ENCODE data around the gene TSHZ2.
"Not testable (repeated sequence)": the region's sequence is repeated elsewhere in the genome, so short reads cannot be mapped to it uniquely, and the experiment has no call there.

The TSHZ2 gene

GRCh38 chr20:53304146-53304545, 332.0 kb downstream of the TSHZ2 start:
- Mint-ChIP-seq H3K9me3 (peaks cover 4% of the 10 kb centered on the region), H3K4me3 (no peak overlapping the region)

GRCh38 chr20:53306192-53306805, 334.1 kb downstream of the TSHZ2 start:
- H3K4me3 Mint-ChIP-seq, result no peak overlapping the region
- H3K9me3 Mint-ChIP-seq, result peaks cover 4% of the 10 kb centered on the region
- peaks cover 23% of the 10 kb centered on the region for H3K36me3 Mint-ChIP-seq
- H3K4me1 Mint-ChIP-seq, result no peaks in the 10 kb centered on the region
- no peak overlapping the region for H3K27ac Mint-ChIP-seq
- no peaks in the 10 kb centered on the region for H3K27me3 Mint-ChIP-seq

More at GRCh38 chr20:53304146-53304545, 332.0 kb downstream of the TSHZ2 start:
- Mint-ChIP-seq H3K27ac (no peak overlapping the region), H3K27me3 (no peaks in the 10 kb centered on the region), H3K4me1 (no peaks in the 10 kb centered on the region), H3K36me3 (peaks cover 23% of the 10 kb centered on the region)

DNA sequence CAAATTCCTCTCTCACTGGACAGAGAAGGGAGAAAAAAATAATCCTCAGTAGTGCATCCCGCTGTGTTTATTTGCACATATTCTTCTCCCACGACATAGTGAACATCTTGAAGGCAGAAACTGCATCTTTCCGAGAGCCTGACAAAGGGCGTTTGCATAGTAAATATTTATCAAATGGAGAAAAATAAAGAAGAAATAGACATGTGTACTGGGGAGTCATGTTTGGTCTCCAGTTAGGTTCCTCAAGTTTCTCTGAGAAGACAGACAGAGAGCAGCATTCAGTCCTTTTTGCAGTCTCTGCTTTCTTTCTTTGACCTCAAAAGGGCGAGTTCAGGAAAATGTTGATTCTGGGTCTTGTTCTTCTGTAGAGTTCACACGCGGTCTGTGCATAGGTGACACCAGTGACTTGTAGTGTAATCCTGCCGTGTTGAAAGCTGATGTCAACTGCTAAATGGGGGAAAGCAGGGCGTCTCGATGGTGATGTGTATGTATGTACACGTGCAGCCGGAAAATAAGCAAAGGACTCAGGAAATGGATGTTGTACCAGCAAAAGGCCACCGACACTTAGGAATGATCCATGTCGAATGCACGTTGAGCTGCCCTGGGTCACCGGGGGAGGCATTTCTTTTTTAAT, 335.9 kb downstream of the TSHZ2 start:
- Mint-ChIP-seq H3K27ac (no peak overlapping the region), H3K27me3 (no peaks in the 10 kb centered on the region), H3K36me3 (peaks cover 23% of the 10 kb centered on the region), H3K4me3 (no peak overlapping the region), H3K9me3 (peaks cover 4% of the 10 kb centered on the region), H3K4me1 (no peaks in the 10 kb centered on the region)

DNA sequence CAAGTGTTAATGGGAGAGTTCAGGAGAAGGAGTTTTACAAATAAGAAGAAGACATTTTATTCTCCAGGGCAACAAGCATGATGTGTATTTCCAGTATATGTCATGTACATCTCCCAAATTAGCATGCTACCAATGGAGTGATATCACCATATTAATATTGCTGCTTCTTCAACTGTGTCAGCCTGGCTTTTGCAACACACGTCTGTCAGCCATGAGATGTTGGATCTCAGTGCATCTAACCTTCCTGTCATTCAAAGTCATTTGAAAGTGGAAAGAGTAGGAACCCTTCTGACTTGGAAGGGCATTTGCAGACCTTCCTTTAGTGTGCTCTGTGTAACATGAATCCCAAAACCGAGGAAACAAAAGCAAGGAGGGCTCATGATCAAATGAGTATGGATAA, 337.4 kb downstream of the TSHZ2 start:
- H3K4me3 Mint-ChIP-seq, result no peak overlapping the region
- no peaks in the 10 kb centered on the region for H3K4me1 Mint-ChIP-seq
- H3K9me3 Mint-ChIP-seq, result peaks cover 4% of the 10 kb centered on the region
- H3K27ac Mint-ChIP-seq, result no peak overlapping the region
- H3K36me3 Mint-ChIP-seq, result peaks cover 24% of the 10 kb centered on the region
- no peaks in the 10 kb centered on the region for H3K27me3 Mint-ChIP-seq

GRCh38 chr20:53312957-53313356, 340.8 kb downstream of the TSHZ2 start:
- Mint-ChIP-seq H3K4me3 (no peak overlapping the region), H3K27me3 (no peaks in the 10 kb centered on the region), H3K27ac (no peak overlapping the region), H3K36me3 (peaks cover 29% of the 10 kb centered on the region), H3K9me3 (peaks cover 4% of the 10 kb centered on the region), H3K4me1 (peaks cover 2% of the 10 kb centered on the region)

DNA sequence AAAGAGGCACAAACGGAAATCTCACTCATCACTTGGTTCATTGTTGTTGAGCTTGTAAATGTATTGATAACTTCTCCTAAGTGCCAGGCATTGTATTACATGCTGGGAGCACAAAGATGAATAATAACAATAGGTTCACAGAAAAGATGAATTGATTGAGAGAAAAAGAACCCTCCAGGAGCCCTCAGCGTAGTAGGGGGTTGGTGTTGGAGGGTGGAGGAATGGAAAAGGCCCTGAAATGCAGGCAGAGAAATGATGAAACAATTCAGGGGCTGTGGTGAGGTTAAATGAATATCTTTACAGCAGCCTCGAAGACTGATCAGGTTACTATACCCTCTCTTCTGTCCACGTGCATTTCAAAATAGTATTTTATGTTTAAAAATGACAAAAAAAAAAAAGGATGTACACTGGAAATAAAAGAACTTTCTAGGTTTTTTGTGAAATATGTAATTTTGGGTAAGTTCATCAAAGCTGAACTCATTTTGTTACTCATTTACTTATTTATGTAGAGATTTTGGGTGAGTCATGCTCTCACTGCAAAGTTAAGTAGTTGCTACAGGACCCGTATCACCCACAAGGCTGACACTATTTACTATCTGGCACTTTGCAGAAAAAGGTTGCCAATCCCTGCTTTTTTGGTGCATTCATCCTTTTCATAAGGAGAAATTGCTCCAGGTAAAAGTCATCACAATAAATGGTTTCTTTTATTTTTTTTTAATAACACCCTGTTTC, 344.2 kb downstream of the TSHZ2 start:
- no peak overlapping the region for H3K27ac Mint-ChIP-seq
- H3K27me3 Mint-ChIP-seq, result no peaks in the 10 kb centered on the region
- peaks cover 7% of the 10 kb centered on the region for H3K9me3 Mint-ChIP-seq
- no peak overlapping the region for H3K4me3 Mint-ChIP-seq
- H3K36me3 Mint-ChIP-seq, result peaks cover 25% of the 10 kb centered on the region
- H3K4me1 Mint-ChIP-seq, result peaks cover 32% of the 10 kb centered on the region

DNA sequence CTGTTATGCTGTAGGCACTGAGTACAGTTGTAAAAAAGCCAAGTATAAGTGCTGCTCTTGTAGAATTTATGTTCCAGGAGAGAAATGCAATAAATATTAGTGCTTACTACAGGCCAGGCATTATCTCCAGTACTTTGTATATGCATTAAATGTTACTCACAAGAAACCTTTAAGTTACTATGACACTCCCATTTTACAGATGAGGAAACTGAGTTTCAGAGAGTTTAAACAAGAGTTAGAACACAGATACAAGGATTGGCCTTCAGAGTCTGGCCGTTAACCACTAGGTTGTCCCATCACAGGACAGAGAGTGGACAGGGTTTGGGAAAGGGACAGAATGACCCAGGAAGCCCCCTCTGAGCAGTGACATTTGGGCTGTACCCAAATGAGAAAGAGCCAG, 347.0 kb downstream of the TSHZ2 start:
- H3K27ac Mint-ChIP-seq, result no peak overlapping the region
- H3K9me3 Mint-ChIP-seq, result peaks cover 7% of the 10 kb centered on the region
- peaks cover 22% of the 10 kb centered on the region for H3K36me3 Mint-ChIP-seq
- peaks cover 48% of the 10 kb centered on the region for H3K4me1 Mint-ChIP-seq
- no peak overlapping the region for H3K4me3 Mint-ChIP-seq
- no peaks in the 10 kb centered on the region for H3K27me3 Mint-ChIP-seq

GRCh38 chr20:53319716-53320115, 347.6 kb downstream of the TSHZ2 start:
- H3K36me3 Mint-ChIP-seq, result peaks cover 23% of the 10 kb centered on the region
- no peak overlapping the region for H3K27ac Mint-ChIP-seq
- H3K4me1 Mint-ChIP-seq, result peaks cover 48% of the 10 kb centered on the region
- no peak overlapping the region for H3K4me3 Mint-ChIP-seq
- peaks cover 7% of the 10 kb centered on the region for H3K9me3 Mint-ChIP-seq
- no peaks in the 10 kb centered on the region for H3K27me3 Mint-ChIP-seq

- Mint-ChIP-seq H3K27me3 (no peaks in the 10 kb centered on the region), H3K4me3 (no peak overlapping the region), H3K36me3 (peaks cover 24% of the 10 kb centered on the region), H3K4me1 (peaks cover 48% of the 10 kb centered on the region), H3K9me3 (peaks cover 7% of the 10 kb centered on the region), H3K27ac (no peak overlapping the region)
Measured at GRCh38 chr20:53320701-53321100, 348.5 kb downstream of the TSHZ2 start.

GRCh38 chr20:53321596-53321995, 349.4 kb downstream of the TSHZ2 start:
- no peaks in the 10 kb centered on the region for H3K27me3 Mint-ChIP-seq
- H3K27ac Mint-ChIP-seq, result peak overlapping the region; percentile 51
- peaks cover 20% of the 10 kb centered on the region for H3K36me3 Mint-ChIP-seq
- peaks cover 48% of the 10 kb centered on the region for H3K4me1 Mint-ChIP-seq
- H3K9me3 Mint-ChIP-seq, result peaks cover 7% of the 10 kb centered on the region
- no peak overlapping the region for H3K4me3 Mint-ChIP-seq

DNA sequence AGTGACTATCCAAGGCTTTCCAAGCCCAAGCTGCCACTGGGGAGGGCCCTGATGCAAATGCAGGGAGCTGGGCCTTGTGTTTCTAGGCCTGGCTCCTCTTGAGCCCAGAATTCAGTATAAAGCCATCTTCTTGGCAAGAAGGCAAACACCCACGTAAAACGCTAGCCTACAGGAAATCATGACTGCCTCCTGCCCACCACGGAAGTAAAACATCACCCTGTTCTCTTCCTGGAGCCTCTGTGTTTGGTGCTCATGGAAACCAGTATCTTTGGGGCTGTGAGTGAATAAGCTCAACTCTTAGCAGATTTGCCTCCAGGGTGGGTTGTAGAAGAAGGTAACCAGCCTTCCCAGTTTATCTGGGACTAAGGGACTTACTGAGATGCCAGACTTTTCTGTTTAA, 350.5 kb downstream of the TSHZ2 start:
- Mint-ChIP-seq H3K9me3 (peaks cover 7% of the 10 kb centered on the region), H3K4me1 (peaks cover 51% of the 10 kb centered on the region), H3K36me3 (peaks cover 20% of the 10 kb centered on the region), H3K27me3 (no peaks in the 10 kb centered on the region), H3K27ac (peak overlapping the region; percentile 82), H3K4me3 (peak overlapping the region; percentile 61)

DNA sequence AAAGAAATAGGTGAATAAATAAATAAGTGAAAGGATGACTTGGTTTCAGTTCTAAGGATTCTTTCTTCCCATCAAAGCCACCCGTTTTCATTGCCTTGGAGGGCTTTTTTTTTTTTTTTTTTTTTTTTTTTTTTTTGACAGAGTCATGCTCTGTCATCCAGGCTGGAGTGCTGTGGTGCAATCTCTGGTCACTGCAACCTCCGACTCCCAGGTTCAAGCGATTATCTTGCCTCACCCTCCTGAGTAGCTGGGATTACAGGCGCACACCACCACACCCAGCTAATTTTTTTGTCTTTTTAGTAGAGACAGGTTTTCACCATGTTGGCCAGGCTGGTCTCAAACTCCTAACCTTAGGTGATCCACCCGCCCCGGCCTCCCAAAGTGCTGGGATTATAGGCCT, 351.3 kb downstream of the TSHZ2 start:
- not testable (repeated sequence) for H3K27ac Mint-ChIP-seq, H3K4me3 Mint-ChIP-seq

GRCh38 chr20:53324816-53325215, 352.7 kb downstream of the TSHZ2 start:
- no peak overlapping the region for H3K4me3 Mint-ChIP-seq
- no peak overlapping the region for H3K27ac Mint-ChIP-seq
- H3K4me1 Mint-ChIP-seq, result peaks cover 37% of the 10 kb centered on the region
- H3K27me3 Mint-ChIP-seq, result no peaks in the 10 kb centered on the region
- peaks cover 11% of the 10 kb centered on the region for H3K36me3 Mint-ChIP-seq
- no peaks in the 10 kb centered on the region for H3K9me3 Mint-ChIP-seq

More for the DNA sequence above, 351.3 kb downstream of the TSHZ2 start:
- H3K4me1 Mint-ChIP-seq, result peaks cover 49% of the 10 kb centered on the region
- peaks cover 14% of the 10 kb centered on the region for H3K36me3 Mint-ChIP-seq
- H3K27me3 Mint-ChIP-seq, H3K9me3 Mint-ChIP-seq: not testable (repeated sequence)

- no peaks in the 10 kb centered on the region for H3K9me3 Mint-ChIP-seq
- no peaks in the 10 kb centered on the region for H3K27me3 Mint-ChIP-seq
- no peak overlapping the region for H3K27ac Mint-ChIP-seq
- no peak overlapping the region for H3K4me3 Mint-ChIP-seq
- peaks cover 23% of the 10 kb centered on the region for H3K36me3 Mint-ChIP-seq
- H3K4me1 Mint-ChIP-seq, result peaks cover 10% of the 10 kb centered on the region
Measured at GRCh38 chr20:53328961-53329360, 356.8 kb downstream of the TSHZ2 start.

DNA sequence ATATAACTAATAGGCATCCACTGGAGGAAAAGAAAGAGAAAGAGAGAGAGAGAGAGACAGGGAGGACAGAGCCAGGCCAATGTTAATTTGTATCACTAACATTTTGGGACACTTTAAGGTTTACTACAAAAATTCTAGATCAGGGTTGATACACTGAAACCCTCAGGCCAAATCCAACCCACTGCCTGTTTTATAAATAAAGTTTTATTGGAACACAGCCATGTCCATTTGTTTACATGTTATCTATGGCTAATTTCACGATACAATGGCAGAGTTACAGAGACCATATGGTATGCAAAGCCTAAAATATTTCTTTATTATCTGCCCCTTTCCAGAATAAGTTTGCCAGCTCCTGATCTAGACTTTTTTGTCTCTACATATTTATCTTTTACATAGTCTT, 357.6 kb downstream of the TSHZ2 start:
- Mint-ChIP-seq H3K27ac (no peak overlapping the region), H3K27me3 (no peaks in the 10 kb centered on the region), H3K4me3 (no peak overlapping the region), H3K9me3 (no peaks in the 10 kb centered on the region), H3K36me3 (peaks cover 24% of the 10 kb centered on the region), H3K4me1 (peaks cover 10% of the 10 kb centered on the region)

DNA sequence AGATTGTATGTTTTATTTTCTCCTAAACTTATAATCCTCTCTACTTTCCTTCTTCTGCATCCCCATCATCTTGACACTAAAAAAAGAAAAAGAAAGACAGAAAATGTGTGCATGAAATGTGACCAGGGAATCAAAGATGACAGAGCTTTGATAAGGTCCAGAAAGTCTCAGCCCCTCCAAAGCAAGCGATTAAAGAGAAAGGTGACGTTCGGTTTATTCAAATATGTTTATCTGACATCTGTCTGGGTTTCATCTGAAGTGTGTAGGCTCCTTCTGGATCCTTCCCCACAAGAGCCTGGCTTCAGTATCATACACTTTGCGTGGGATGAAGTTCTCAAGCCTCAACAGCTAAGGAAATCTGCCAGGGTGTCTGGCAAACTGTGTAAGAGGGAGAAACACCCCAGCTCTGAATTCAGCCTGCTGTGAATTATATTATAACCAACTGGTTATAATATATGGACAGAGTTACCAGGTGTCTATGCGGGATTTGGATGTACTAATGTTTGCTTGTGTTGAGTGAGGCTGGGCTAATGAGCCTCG, 358.5 kb downstream of the TSHZ2 start:
- Mint-ChIP-seq H3K4me1 (peaks cover 10% of the 10 kb centered on the region), H3K27me3 (no peaks in the 10 kb centered on the region), H3K4me3 (no peak overlapping the region), H3K36me3 (peaks cover 22% of the 10 kb centered on the region), H3K9me3 (no peaks in the 10 kb centered on the region), H3K27ac (peak overlapping the region; percentile 12)

All from activated naive CD4-positive, alpha-beta T cell treated with anti-CD3 and anti-CD28 coated beads, Interleukin-2, amount 50 U/mL, for 24 hours (primary cell).